C4-2B (cell line): ENCODE data around the gene FGGY.

Experiments used
- CTCF ChIP-seq: fragments of 450-650 bp; conservative IDR thresholded peaks from 2 replicates; pipeline ENCODE4 v1.5.1; 2017; ENCODE audit warnings: mild to moderate bottlenecking
- ZFX ChIP-seq: fragments of 450-650 bp; IDR thresholded peaks from 2 replicates; pipeline ENCODE4 v1.6.1; 2017

GRCh38 chr1:59343576-59343840 lies 46.6 kb downstream of the FGGY start:
- TF ChIP-seq CTCF = no peak
- no peak for TF ChIP-seq ZFX
